Epidermal melanocyte (primary cell): ENCODE measurements around the gene ADAMTS2.

Experiments
- DNase-seq: peaks from one replicate; pipeline ENCODE4 v3.0.0; 2011; ENCODE audit warnings: low spot score; ENCODE audit not compliant: insufficient read length

ADAMTS2 gene

GRCh38 chr5:179196405-179197079 lies 148.7 kb downstream of the ADAMTS2 start:
- no peak for DNase-seq

GRCh38 chr5:179195561-179196404 lies 149.5 kb downstream of the ADAMTS2 start:
- DNase-seq: no peak

GRCh38 chr5:179194941-179195381 lies 150.3 kb downstream of the ADAMTS2 start:
- no peak for DNase-seq

- no peak for DNase-seq
These were observed 150.9 kb downstream of the ADAMTS2 start for GRCh38 chr5:179194201-179194910.

- no peak for DNase-seq
These were observed 151.5 kb downstream of the ADAMTS2 start for GRCh38 chr5:179193746-179194145.

GRCh38 chr5:179192891-179193470 lies 152.3 kb downstream of the ADAMTS2 start:
- no peak for DNase-seq

GRCh38 chr5:179192185-179192890 lies 152.9 kb downstream of the ADAMTS2 start:
- no peak for DNase-seq

- no peak for DNase-seq
These were observed 153.6 kb downstream of the ADAMTS2 start for GRCh38 chr5:179191506-179192184.

GRCh38 chr5:179190851-179191505 lies 154.3 kb downstream of the ADAMTS2 start:
- DNase-seq: no peak

- DNase-seq: no peak
These were observed 156.6 kb downstream of the ADAMTS2 start for GRCh38 chr5:179188636-179189035.

GRCh38 chr5:179187681-179188575 lies 157.3 kb downstream of the ADAMTS2 start:
- no peak for DNase-seq

- DNase-seq: no peak
These were observed 158.0 kb downstream of the ADAMTS2 start for GRCh38 chr5:179187229-179187678.

- DNase-seq: no peak
These were observed 158.5 kb downstream of the ADAMTS2 start for GRCh38 chr5:179186801-179187200.

- DNase-seq: no peak
These were observed 159.3 kb downstream of the ADAMTS2 start for GRCh38 chr5:179185941-179186411.

- DNase-seq: no peak
These were observed 159.9 kb downstream of the ADAMTS2 start for GRCh38 chr5:179185256-179185940.

- no peak for DNase-seq
These were observed 160.7 kb downstream of the ADAMTS2 start for GRCh38 chr5:179184521-179185050.

GRCh38 chr5:179183481-179183880 lies 161.8 kb downstream of the ADAMTS2 start:
- no peak for DNase-seq

GRCh38 chr5:179182601-179183000 lies 162.7 kb downstream of the ADAMTS2 start:
- DNase-seq: no peak
